GM12865 (cell line): ENCODE measurements around the gene TBXAS1.

Experiments used
- DNase-seq: peaks from one replicate; pipeline ENCODE4 v3.0.0; 2010; ENCODE audit warnings: low read depth
- H3K4me3 ChIP-seq: 2 replicates; pipeline ENCODE4 v1.5.1; 2011; ENCODE audit warnings: mild to moderate bottlenecking, low read depth, low read length, control low read depth
- TF ChIP-seq, protein P1 (sequence below): IDR thresholded peaks from 2 replicates; pipeline ENCODE4 v1.5.1; 2011; ENCODE audit warnings: low read length, control low read depth, low read depth, inconsistent platforms; ENCODE audit not compliant: insufficient read depth; ENCODE audit errors: missing control alignments

TBXAS1 gene

DNA sequence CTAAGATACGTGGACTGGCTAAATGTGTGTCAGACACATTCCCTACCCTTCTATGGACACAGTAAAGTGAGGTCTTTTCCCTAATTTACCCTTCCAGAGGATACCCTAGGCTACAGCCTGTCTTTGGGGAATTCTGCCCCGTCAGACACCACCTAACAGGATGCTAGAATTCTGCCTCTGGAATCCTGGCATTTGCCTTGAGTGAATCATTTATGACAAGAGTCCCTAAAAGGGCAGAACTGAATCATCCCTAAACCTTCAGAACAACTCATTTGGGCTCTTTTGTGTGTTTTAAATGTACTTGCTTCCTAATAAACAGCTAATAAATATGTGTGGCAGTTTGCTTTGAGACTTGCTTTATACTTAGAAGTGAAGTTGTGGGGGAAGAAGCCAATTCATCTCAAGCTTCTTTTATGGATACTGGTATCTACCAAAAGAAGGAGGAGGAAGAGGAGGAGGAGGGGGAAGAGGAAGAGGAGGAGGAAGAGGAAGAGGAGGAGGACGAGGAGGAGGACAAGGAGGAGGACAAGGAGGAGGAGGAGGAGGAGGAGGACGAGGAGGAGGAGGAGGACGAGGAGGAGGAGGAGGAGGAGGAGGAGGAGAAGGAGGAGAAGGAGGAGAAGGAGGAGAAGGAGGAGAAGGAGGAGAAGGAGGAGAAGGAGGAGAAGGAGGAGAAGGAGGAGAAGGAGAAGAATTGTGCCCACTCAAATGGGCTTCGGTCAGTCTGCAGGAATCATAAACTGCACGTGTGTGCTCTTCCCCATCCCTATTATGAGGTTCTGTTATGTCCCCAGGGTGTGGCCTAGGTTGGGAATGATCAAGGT is 206.5 kb downstream of the TBXAS1 start:
- H3K4me3 ChIP-seq = no peak overlapping the region
- no peak for DNase-seq
- TF ChIP-seq, protein P1, sequence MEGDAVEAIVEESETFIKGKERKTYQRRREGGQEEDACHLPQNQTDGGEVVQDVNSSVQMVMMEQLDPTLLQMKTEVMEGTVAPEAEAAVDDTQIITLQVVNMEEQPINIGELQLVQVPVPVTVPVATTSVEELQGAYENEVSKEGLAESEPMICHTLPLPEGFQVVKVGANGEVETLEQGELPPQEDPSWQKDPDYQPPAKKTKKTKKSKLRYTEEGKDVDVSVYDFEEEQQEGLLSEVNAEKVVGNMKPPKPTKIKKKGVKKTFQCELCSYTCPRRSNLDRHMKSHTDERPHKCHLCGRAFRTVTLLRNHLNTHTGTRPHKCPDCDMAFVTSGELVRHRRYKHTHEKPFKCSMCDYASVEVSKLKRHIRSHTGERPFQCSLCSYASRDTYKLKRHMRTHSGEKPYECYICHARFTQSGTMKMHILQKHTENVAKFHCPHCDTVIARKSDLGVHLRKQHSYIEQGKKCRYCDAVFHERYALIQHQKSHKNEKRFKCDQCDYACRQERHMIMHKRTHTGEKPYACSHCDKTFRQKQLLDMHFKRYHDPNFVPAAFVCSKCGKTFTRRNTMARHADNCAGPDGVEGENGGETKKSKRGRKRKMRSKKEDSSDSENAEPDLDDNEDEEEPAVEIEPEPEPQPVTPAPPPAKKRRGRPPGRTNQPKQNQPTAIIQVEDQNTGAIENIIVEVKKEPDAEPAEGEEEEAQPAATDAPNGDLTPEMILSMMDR = no peak

DNA sequence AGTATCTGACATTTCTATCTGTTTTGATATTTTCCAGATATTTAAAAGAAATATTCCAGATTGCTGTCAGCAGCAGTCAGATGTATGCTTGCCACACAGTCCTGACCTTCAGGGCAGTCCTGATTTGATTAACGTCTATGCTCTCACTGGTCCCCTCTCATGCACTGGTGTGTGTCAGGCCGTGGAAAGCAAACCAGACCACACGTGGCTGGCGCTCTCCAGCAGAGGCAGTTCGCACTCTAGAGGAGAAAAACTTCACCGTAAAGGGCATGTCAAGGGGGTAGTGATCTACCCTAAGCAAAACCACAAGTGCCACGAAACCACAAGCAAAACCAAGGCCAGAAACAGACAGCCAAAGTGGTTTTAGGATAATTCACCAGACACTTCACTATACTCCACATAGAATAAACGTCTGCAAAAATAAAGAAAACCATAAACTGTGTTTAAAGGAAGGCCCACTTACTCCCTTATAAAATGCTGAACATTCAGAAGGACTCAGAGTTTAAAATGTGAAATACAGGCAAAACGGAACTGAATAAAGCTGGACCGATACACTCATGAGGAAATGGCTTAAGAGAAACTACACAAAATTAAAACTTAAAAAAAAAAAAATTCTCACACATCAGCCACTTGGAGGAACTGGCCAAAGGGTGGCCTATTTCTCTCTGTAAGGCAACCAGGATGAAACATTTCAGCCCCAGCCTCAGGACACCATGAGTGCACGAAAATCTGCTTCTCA is 207.3 kb downstream of the TBXAS1 start:
- TF ChIP-seq, protein P1 = no peak
- peak; percentile 24 for DNase-seq
- H3K4me3 ChIP-seq = no peak overlapping the region

DNA sequence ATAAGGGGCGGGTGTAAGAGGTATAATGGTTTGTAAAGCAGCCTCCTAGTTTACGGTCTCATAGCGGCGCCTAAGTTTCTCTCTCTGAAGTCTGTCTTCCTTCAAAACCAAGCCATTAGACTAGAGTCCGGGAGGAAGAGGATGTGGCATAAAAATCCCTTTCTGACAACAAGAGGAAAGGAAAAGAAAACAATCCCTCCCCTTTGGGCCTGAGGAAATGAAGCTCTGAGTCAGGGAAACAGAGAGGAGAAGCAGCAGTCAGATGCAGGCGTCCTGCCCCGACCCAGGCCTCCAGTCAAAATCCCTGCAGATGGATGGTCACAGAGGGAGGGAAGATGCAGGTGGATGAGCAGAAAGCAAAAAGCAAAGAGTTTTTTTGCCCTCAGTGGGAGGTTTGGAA is 210.0 kb downstream of the TBXAS1 start:
- H3K4me3 ChIP-seq = no peak overlapping the region
- no peak for DNase-seq
- TF ChIP-seq, protein P1 = no peak

DNA sequence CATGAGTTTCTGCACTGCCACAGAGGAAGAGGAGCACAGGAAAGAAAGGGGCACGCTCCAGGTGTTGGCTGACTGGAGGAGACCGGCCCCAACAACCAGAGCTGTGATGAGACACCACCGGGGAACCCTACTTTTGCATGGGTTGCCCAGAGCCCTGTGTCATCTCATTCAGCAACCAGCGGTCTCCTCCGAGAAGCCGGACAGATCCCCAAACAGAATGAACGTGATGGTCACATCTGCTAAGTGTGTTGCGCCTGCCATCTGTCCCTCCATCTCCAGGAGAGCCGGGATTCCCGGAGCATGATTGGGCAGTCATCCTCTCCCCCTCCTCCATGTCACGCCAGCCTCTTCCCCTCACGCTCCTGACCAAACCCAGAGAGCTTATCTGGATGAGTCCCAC is 210.8 kb downstream of the TBXAS1 start:
- no peak for DNase-seq
- no peak overlapping the region for H3K4me3 ChIP-seq
- TF ChIP-seq, protein P1 = no peak

DNA sequence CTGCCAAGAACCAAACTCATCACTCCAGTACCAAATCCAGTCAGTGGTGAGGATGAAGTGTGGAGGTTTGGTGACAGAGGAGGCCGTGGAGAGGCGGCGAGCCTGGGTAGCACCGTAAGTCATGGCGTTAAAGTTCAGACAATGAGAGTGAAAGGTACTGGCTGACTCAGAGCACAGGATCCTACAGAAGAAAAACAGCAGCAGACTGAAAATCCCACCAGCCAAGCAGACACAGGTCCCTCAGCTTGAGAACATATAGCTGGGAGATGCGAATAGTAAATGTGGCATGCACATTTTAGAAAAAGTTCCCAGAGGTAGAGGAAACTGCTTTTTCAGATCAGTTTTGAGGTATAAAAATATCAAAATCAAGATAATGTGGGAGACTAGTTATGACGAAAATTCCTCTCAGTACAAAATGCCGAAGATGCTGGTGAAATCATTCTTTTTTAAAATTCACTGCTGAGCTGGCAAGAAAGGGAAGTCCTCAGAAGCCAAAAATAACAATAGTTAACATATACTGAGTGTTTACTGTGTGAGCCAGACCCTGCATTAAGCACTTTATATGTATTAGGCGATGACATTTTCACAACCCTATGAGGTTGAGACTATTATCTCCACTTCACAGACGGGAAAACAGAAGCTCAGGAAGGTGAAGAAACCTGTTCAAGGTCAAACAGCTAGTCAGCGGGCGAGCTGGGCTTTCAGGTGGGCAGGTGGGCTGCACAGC is 212.8 kb downstream of the TBXAS1 start:
- TF ChIP-seq, protein P1 = no peak
- H3K4me3 ChIP-seq = no peak overlapping the region
- no peak for DNase-seq

DNA sequence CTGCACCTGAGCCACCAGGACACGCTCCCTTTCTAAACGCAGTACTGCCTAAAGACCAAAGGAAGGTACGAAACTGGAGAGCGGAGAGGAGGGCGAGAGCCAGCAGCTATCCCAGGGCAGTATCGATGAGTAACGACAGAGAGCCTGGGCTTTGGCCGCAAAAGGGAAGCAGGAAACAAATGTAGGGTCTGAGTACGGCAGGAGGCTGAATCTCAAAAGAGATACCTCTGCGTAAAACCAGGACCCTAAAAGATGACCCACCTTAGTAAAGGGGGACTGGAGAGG is 213.3 kb downstream of the TBXAS1 start:
- DNase-seq = no peak
- TF ChIP-seq, protein P1 = no peak

More for the DNA sequence above, 213.3 kb downstream of the TBXAS1 start:
- H3K4me3 ChIP-seq = no peak overlapping the region
